T-helper 2 cell (primary cell): ENCODE data around the gene ZMPSTE24.
"Not testable (repeated sequence)": the region's sequence is repeated elsewhere in the genome, so short reads cannot be mapped to it uniquely, and the experiment has no call there.

Source experiments
- DNase-seq, 5 experiments: peaks; one replicate each; pipeline versions ENCODE4 v3.0.0 to v3.0.0-alpha.2; 2012 to 2022
- total RNA-seq, 2 donors: gene quantifications; one replicate each; lab custom pipeline; 2026; lab: John Stamatoyannopoulos, UW

ZMPSTE24 gene
- 15.0 to 26.9 reads per million in 2 donors for total RNA-seq

- peak; percentile 83 to 99 (median 94) for DNase-seq
These were observed at the start of gene ZMPSTE24 for GRCh38 chr1:40257688-40258444. Gene ZMPSTE24, plus strand, starts transcription at chr1:40258236. Its CDS starts 36 bp downstream, at chr1:40258272.

- DNase-seq = no peak
These were observed 47.4 kb upstream of the ZMPSTE24 start for GRCh38 chr1:40210511-40211204.

- DNase-seq = no peak
These were observed 39.7 kb upstream of the ZMPSTE24 start for GRCh38 chr1:40218333-40218732.

- not testable (repeated sequence) for DNase-seq
These were observed 36.5 kb upstream of the ZMPSTE24 start for GRCh38 chr1:40221471-40221905.

GRCh38 chr1:40221977-40222772 lies 35.9 kb upstream of the ZMPSTE24 start:
- no peak for DNase-seq

GRCh38 chr1:40224040-40224439 lies 34.0 kb upstream of the ZMPSTE24 start:
- peak in 1 of 5 experiments; percentile 38 for DNase-seq

GRCh38 chr1:40226192-40226591 lies 31.8 kb upstream of the ZMPSTE24 start:
- DNase-seq = no peak

GRCh38 chr1:40232444-40232843 lies 25.6 kb upstream of the ZMPSTE24 start:
- DNase-seq = peak in 4 of 5 experiments; percentile 21 to 96 (median 41)

- no peak for DNase-seq
These were observed 18.4 kb upstream of the ZMPSTE24 start for GRCh38 chr1:40239626-40240025.

- no peak for DNase-seq
These were observed 17.6 kb upstream of the ZMPSTE24 start for GRCh38 chr1:40240390-40240789.

- DNase-seq = no peak
These were observed 16.7 kb upstream of the ZMPSTE24 start for GRCh38 chr1:40241362-40241761.

- DNase-seq = no peak
These were observed 14.7 kb upstream of the ZMPSTE24 start for GRCh38 chr1:40243351-40243750.

GRCh38 chr1:40244138-40244744 lies 13.8 kb upstream of the ZMPSTE24 start:
- DNase-seq = no peak

- no peak for DNase-seq
These were observed 12.3 kb upstream of the ZMPSTE24 start for GRCh38 chr1:40245686-40246085.

- no peak for DNase-seq
These were observed 10.4 kb upstream of the ZMPSTE24 start, which contains the start of gene TMCO2 for GRCh38 chr1:40247655-40248054. Gene TMCO2, plus strand, starts transcription at chr1:40247937. Its CDS starts 57 bp downstream, at chr1:40247994.

GRCh38 chr1:40248412-40248811 lies 9.6 kb upstream of the ZMPSTE24 start:
- DNase-seq = no peak

GRCh38 chr1:40251456-40251855 lies 6.6 kb upstream of the ZMPSTE24 start:
- DNase-seq = no peak

- no peak for DNase-seq
These were observed 5.4 kb upstream of the ZMPSTE24 start for GRCh38 chr1:40252601-40253000.

GRCh38 chr1:40255231-40255630 lies 2.8 kb upstream of the ZMPSTE24 start:
- no peak for DNase-seq

- no peak for DNase-seq
These were observed 1.5 kb upstream of the ZMPSTE24 start for GRCh38 chr1:40256401-40257084.

- DNase-seq = peak in 2 of 5 experiments; percentile 6 to 55
These were observed 736 bp upstream of the ZMPSTE24 start for GRCh38 chr1:40257313-40257687.

- DNase-seq = no peak
These were observed 371 bp downstream of the ZMPSTE24 start for GRCh38 chr1:40258445-40258769.
